GM12892 (cell line): Measurements from ENCODE around the gene GPR3.

Source experiments
- DNase-seq: peaks from one replicate; pipeline ENCODE4 v3.0.0; 2011; ENCODE audit not compliant: insufficient read length
- FAIRE-seq: peaks from 2 replicates; lab custom pipeline; 2011; peaks lifted over from hg19 to GRCh38; lab: Jason Lieb, UNC
- POLR2A ChIP-seq: IDR thresholded peaks from 2 replicates; pipeline ENCODE4 v1.6.1; 2011; ENCODE audit warnings: low read depth, low read length, control low read depth
- POLR2AphosphoS5 ChIP-seq: IDR thresholded peaks from 2 replicates; pipeline ENCODE4 v1.6.1; 2011; ENCODE audit warnings: low read depth, low read length, control low read depth
- TAF1 ChIP-seq: IDR thresholded peaks from 2 replicates; pipeline ENCODE4 v1.6.1; 2011; ENCODE audit warnings: low read depth, mild to moderate bottlenecking, control low read depth, low read length, borderline replicate concordance

Gene GPR3

GRCh38 chr1:27360159-27361043 lies 32.0 kb upstream of the GPR3 start:
- FAIRE-seq (no peak), DNase-seq (no peak)
- TF ChIP-seq POLR2A = no peak
- TF ChIP-seq POLR2AphosphoS5 = no peak
- no peak for TF ChIP-seq TAF1

- FAIRE-seq (no peak), DNase-seq (no peak)
- TF ChIP-seq POLR2AphosphoS5 (no peak), TAF1 (no peak), POLR2A (no peak)
Measured at GRCh38 chr1:27361044-27361402, 31.4 kb upstream of the GPR3 start.

- TF ChIP-seq POLR2AphosphoS5 = no peak
- TF ChIP-seq TAF1 = no peak
- no peak for TF ChIP-seq POLR2A
- DNase-seq = no peak
- no peak for FAIRE-seq
Measured at GRCh38 chr1:27361553-27361952, 30.9 kb upstream of the GPR3 start.

GRCh38 chr1:27363766-27364695 lies 28.4 kb upstream of the GPR3 start:
- DNase-seq (no peak), FAIRE-seq (no peak)
- no peak for TF ChIP-seq POLR2AphosphoS5
- no peak for TF ChIP-seq TAF1
- TF ChIP-seq POLR2A = no peak

GRCh38 chr1:27364696-27365371 lies 27.6 kb upstream of the GPR3 start:
- FAIRE-seq (no peak), DNase-seq (no peak)
- TF ChIP-seq POLR2AphosphoS5 = no peak
- no peak for TF ChIP-seq TAF1
- TF ChIP-seq POLR2A = no peak

- DNase-seq (peak; percentile 90), FAIRE-seq (peak; percentile 93)
- TF ChIP-seq POLR2A (no peak; the same call in 1 of the 2 replicates), TAF1 (no peak), POLR2AphosphoS5 (no peak)
Measured at GRCh38 chr1:27365372-27366112, 26.9 kb upstream of the GPR3 start.

- FAIRE-seq (peak; percentile 44), DNase-seq (peak; percentile 72)
- TF ChIP-seq POLR2A (no peak), TAF1 (no peak), POLR2AphosphoS5 (no peak)
Measured at GRCh38 chr1:27366113-27366410, 26.4 kb upstream of the GPR3 start.

- TF ChIP-seq POLR2AphosphoS5 (no peak), POLR2A (no peak), TAF1 (no peak)
- no peak for FAIRE-seq
- no peak for DNase-seq
Measured at GRCh38 chr1:27366411-27367159, 25.8 kb upstream of the GPR3 start, which contains the start of gene MAP3K6. MAP3K6 (minus strand) TSS chr1:27366961; CDS start chr1:27366597, 364 bp downstream.

GRCh38 chr1:27367160-27367650 lies 25.2 kb upstream of the GPR3 start:
- TF ChIP-seq POLR2AphosphoS5 (no peak), POLR2A (no peak), TAF1 (no peak)
- FAIRE-seq = no peak
- no peak for DNase-seq
